HG03103 (cell line): ENCODE measurements around the gene KRTAP3-3.
"Not testable (repeated sequence)": the region's sequence is repeated elsewhere in the genome, so short reads cannot be mapped to it uniquely, and the experiment has no call there.

Experiments
- ATAC-seq: cut with Tn5 transposase; IDR thresholded peaks from one replicate; pipeline ENCODE4 v1.9.1; 2021; ENCODE audit warnings: low read depth; ENCODE audit not compliant: unreplicated experiment

KRTAP3-3 gene

GRCh38 chr17:40993839-40994238, at the start of gene KRTAP3-3:
Gene KRTAP3-3 (minus strand): TSS chr17:40994164. CDS start chr17:40994097, 67 bp downstream.
- ATAC-seq = no peak

- no peak for ATAC-seq
Measured at GRCh38 chr17:41042953-41043352, 49.0 kb upstream of the KRTAP3-3 start.

GRCh38 chr17:41040783-41041571, 47.0 kb upstream of the KRTAP3-3 start, which contains the start of gene KRTAP1-1:
Gene KRTAP1-1 (minus strand): TSS chr17:41041450. CDS start chr17:41041397, 53 bp downstream.
- not testable (repeated sequence) for ATAC-seq

GRCh38 chr17:41037853-41038350, 43.9 kb upstream of the KRTAP3-3 start:
- ATAC-seq = no peak

GRCh38 chr17:41034346-41034935, 40.5 kb upstream of the KRTAP3-3 start, which contains the start of gene KRTAP1-3:
Gene KRTAP1-3 (minus strand): TSS chr17:41034874. CDS start chr17:41034821, 53 bp downstream.
- ATAC-seq = not testable (repeated sequence)

GRCh38 chr17:41029633-41030245, 35.8 kb upstream of the KRTAP3-3 start, which contains the start of gene KRTAP1-4:
Gene KRTAP1-4 (minus strand): TSS chr17:41030195. CDS start chr17:41030078, 117 bp downstream.
- no peak for ATAC-seq

- ATAC-seq = no peak
Measured at GRCh38 chr17:41026715-41027471, 32.9 kb upstream of the KRTAP3-3 start, which contains the start of gene KRTAP1-5. Gene KRTAP1-5 (minus strand): TSS chr17:41027208. CDS start chr17:41027155, 53 bp downstream.

- ATAC-seq = no peak
Measured at GRCh38 chr17:41024697-41025096, 30.7 kb upstream of the KRTAP3-3 start.

GRCh38 chr17:41020336-41020735, 26.4 kb upstream of the KRTAP3-3 start:
- no peak for ATAC-seq

- no peak for ATAC-seq
Measured at GRCh38 chr17:41019415-41019814, 25.5 kb upstream of the KRTAP3-3 start.

GRCh38 chr17:41018541-41018940, 24.6 kb upstream of the KRTAP3-3 start:
- no peak for ATAC-seq

- no peak for ATAC-seq
Measured at GRCh38 chr17:41016578-41017215, 22.7 kb upstream of the KRTAP3-3 start.

- no peak for ATAC-seq
Measured at GRCh38 chr17:41015454-41015853, 21.5 kb upstream of the KRTAP3-3 start.

- no peak for ATAC-seq
Measured at GRCh38 chr17:41013606-41014005, 19.6 kb upstream of the KRTAP3-3 start.

- ATAC-seq = no peak
Measured at GRCh38 chr17:41013181-41013580, 19.2 kb upstream of the KRTAP3-3 start.

- no peak for ATAC-seq
Measured at GRCh38 chr17:41012326-41013120, 18.6 kb upstream of the KRTAP3-3 start.

- ATAC-seq = no peak
Measured at GRCh38 chr17:41010441-41010840, 16.5 kb upstream of the KRTAP3-3 start.

GRCh38 chr17:41009936-41010335, 16.0 kb upstream of the KRTAP3-3 start:
- no peak for ATAC-seq

- ATAC-seq = no peak
Measured at GRCh38 chr17:41009301-41009760, 15.4 kb upstream of the KRTAP3-3 start.
